CD4-positive, alpha-beta T cell treated with Interleukin-4 for 4 hours (primary cell): ENCODE data around the gene ZNF792.
"Not testable (repeated sequence)": the region's sequence is repeated elsewhere in the genome, so short reads cannot be mapped to it uniquely, and the experiment has no call there.

Experiments used
- DNase-seq: peaks from one replicate; pipeline ENCODE4 v3.0.0-alpha.2; 2020

ZNF792 gene

GRCh38 chr19:34970185-34970780, 6.3 kb upstream of the ZNF792 start:
- not testable (repeated sequence) for DNase-seq

DNA sequence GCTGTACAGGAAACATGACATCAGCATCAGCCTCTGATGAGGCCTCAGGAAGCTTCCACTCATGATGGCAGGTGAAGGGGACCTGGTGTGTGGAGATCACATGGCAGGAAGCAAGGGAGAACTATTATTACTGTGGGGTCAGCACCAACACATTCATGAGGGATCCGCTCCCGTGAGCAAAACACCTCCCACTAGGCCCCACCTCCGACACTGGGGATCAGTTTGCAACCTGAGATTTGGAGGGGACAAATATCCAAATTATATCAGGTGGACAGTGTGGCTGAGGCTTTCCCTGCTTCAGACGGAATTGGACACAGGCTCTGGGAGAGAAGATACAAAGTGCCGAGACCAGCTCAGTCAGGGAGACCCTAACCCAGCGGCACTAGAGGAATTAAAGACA, 5.7 kb upstream of the ZNF792 start:
- no peak for DNase-seq

- no peak for DNase-seq
Measured at GRCh38 chr19:34967551-34967950, 3.5 kb upstream of the ZNF792 start.

DNA sequence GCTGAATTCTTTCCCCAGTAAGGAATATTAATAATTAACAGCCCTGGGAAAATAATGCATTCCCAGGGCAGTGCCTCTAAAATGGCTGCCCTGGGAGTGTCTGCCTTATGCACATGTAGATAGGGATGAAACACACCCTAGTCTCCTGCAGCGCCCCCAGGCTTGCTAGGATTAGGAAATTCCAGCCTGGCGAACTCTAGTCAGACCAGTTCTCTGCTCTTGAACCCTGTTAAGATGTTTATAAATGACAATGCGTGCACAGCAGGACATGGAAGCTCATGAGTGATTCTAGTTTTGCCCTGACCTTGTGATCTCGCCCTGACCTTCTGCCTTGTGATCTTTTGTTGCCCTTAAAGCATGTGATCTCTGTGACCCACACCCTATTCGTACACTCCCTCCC, 1.5 kb upstream of the ZNF792 start:
- DNase-seq: not testable (repeated sequence)

- DNase-seq: no peak
Measured at GRCh38 chr19:34964598-34964997, 569 bp upstream of the ZNF792 start.

DNA sequence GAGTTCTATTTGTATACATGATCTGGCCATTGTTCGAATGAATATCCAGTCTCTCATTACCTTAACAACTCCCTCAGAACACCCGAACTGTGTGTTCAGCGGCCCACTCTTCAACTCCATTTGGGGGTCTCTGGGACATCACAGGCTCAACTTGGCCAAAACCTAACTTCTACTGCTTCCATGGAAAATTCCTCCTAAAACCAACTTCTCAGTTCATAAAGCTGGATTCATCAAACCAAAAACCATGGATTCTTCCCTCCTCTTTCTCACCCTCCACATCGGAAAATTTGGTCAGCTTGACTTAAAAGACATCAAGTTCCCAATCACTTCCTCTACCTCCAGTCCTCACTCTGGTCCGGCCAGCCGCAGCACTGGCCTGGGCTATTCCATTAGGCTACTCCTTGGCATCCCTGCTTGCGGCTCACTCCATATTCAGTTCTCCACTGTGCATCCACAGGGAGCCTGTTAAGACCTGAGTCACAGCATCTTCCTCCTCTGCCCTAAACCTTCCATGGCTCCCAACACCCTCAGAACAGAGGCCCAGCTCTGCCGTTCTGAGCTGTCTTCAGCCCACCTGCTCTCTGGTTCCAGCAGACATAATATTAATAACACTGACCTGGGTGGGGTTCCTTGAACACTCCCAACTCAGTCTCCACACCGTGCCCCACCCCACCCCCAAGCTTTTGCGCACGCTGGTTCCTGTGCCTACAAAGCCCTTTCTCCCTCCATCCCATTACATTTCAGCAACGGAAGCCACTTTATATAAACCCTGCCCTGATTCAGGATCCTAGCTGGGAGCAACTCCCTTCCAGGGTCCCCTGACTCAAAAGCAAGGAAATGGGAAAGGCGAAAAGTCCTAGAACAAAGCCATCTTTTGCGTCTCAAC, 1.1 kb downstream of the ZNF792 start:
- no peak for DNase-seq

GRCh38 chr19:34961775-34962686, 2.0 kb downstream of the ZNF792 start:
- peak; percentile 52 for DNase-seq

DNA sequence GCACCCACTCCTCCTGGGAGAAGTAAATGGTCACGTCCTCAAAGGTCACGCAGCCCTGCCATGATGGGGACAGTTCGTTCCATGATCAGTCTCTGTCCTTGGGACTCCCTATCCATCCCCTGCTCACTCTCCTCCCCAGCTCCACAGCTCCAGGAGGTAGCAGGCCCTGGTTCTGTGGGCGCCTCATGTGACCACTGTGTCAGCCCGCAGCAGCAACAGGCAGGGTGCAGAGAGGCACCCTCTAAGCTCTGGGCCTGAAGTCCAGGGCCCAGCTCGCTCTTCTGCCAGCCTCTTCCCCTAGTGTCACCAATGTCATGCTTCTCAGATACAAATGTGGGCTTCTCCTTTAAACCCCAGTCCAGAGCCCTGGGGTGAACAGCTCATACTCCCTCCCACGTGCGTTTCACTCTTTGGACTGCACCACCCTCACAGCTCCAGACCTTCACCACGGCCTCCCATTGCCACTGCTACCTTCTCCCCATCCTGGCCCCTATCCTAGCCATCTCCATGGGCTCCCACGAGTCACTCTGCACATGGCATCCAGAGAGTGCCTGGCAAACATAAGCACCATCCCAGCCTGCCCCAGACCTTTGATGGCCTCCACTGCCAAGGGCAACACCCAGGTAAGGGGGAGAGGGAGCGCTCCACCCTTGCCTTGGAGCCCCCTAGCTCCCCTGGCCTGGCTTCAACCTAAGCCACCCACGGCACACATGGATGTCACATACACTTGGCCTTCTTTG, 2.9 kb downstream of the ZNF792 start:
- no peak for DNase-seq

GRCh38 chr19:34960103-34960805, 3.8 kb downstream of the ZNF792 start:
- DNase-seq: no peak

DNA sequence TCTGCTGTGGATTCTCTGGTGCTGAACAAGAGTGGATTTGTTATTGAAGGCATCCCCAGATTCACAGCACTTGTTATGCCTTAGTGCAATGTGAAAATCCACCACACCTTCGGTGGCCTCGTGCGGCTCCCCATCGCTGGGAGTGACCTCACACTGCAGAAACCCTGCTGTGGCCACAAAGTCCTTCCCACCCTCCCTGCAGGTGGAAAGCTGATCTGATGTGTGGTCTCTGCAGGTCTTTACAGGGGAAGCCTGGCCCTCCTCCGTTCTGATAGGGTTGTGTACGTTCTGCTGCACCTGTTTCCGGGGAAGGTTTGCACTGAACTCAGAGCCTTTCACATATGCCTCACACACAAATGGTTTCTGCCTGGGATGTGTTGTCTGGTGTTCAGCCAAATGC, 5.0 kb downstream of the ZNF792 start:
- no peak for DNase-seq

DNA sequence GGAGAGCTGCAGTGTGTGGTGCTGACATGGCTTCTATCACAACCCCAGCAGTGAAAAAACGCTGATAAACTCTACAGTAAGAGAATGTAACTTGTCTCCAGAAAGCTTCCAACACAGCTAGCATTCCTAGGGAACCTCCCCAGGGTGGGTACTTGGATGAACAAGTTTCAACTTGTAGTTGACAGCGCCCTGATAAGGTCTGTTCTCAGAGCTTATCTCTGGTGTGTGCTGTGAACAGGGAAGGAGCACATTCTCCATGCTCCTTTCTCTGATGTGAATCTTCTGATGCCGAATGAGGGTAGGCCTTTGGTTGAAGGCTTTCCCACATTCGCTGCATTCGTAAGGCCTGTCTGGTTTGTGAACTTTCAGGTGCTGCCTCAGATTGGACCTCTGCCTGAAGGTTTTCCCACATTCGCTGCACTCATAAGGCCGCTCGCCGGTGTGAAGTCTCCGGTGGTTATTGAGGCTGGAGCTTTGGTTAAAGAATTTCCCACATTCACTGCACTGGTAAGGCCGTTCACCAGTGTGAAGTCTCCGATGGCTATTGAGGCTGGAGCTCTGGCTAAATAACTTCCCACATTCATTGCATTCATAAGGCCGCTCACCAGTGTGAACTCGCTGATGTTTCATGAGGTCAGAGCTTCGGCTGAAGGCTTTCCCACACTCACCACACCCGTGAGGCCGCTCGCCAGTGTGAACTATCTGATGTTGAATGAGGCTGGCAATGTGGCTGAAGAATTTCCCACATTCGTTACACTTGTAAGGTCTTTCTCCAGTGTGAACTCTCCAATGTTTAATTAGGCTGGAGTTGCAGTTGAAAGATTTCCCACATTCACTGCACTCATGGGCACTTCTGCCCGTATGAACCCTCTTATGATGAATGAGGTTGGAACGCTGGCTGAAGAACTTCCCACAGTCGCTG, 5.9 kb downstream of the ZNF792 start:
- DNase-seq: no peak

DNA sequence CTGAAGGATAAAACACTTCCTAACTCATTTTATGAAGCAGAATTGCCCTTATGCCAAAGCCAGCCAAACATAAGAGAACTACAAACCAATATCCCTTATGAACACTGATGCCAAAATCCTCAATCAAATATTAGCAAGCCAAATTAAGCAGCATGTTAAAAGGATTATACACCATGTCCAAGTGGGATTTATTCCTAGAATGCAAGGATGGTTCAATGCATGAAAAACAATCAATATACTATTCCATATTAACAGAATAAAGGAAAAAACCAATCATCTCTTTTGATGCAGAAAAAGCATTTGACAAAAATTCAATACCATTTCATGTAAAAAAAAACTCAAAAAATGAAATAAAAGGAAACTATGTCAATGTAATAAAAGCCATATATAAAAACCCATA, 10.9 kb downstream of the ZNF792 start:
- no peak for DNase-seq

GRCh38 chr19:34943861-34944573, 20.0 kb downstream of the ZNF792 start:
- no peak for DNase-seq

- DNase-seq: no peak
Measured at GRCh38 chr19:34938886-34939285, 25.1 kb downstream of the ZNF792 start.

DNA sequence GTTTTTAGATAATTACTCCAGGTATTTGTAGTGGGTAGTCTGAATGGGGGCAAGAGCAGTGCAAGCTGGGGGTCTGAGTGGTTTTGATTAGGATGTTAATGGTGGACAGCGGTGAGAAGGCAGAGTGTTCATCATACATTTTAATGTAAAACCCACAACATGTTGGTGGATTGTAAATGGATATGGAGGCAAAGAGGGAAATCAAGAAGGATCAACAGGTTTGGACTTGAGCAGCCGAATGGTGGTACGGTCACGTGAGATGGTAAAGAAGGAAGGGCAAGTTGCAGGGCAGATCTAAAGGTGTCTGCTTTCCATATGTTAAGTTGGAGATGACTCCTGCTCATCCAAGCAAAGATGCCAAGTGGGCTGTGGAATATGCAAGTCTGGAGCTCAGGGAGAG, 27.8 kb downstream of the ZNF792 start:
- DNase-seq: no peak

DNA sequence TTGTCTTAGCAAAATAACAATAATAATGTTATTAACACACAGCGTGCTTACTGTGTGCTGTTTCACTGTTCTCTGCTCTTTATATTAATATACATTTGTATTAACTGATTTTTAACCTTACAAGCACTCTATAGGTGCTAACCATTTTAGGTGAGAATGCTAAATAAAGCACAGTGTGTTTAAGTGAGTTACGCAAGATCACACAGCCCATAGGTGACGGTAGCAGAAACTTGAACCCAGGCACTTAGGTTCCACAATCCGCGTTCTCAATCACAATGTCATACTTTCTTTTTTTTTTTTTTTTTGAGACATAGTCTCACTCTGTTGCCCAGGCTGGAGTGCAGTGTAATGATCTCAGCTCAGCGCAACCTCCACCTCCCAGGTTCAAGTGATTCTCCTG, 31.5 kb downstream of the ZNF792 start:
- no peak for DNase-seq

DNA sequence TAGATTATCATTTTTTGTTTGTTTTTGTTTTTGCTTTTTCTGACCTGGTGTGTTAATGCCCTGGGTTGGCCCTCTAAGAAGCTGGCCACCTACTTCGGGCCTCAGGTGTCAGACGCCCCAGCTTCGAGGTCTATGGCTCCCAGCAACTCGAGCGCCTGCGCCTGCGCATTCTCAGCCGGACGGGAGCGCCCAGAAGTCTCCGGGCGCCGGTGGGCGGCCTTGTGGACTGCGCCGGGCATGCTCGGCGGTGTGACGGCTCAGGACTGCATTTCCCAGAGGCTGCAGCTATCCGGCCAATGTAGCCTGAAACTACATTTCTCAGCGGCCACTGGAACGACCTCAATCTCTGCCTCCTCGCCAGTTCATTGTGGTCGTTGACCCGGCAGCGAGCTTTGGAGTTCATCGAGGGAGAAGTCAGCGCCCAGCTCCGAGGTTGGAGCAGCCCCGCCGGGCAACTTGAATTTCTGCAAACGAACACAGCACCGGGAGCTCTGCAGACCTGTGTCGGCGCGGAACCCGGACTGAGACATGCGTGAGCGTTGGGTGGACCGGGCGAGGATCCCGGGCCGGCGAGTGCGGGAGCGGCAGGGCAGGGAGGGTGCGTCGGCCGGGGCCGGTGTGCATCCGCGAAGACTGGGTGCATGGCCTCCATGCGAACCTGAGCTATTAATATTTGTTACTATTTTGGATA, 37.2 kb downstream of the ZNF792 start, which contains the start of gene ZNF30:
Gene ZNF30 (plus strand): TSS at position 219 of the 691 bp plus-strand sequence. CDS start 3,045 bp downstream, outside the sequence.
- peak; percentile 81 for DNase-seq

DNA sequence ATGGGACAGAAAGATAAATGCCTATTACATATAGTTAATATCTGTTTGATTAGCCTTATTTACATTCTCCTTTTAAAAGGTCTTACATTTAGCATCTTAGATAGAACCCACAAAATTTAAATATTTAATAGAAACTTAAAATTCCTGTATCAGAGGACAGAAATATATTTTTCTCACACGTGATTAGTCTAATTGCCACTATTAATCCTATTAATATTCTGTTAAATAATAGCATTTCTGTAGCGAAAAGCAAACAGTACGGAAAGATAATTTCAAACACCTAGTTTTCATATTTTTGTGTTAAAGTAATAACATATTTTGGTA, 37.7 kb downstream of the ZNF792 start:
- no peak for DNase-seq

GRCh38 chr19:34925278-34925855, 38.7 kb downstream of the ZNF792 start:
- no peak for DNase-seq
